OCI-LY1 (cell line): Measurements from ENCODE around the gene GMDS.

Experiments used
- CTCF ChIP-seq: fragments of 200-600 bp; sonication (generic), shearing (Covaris generic); IDR thresholded peaks from 2 replicates; pipeline ENCODE4 v1.5.1; 2017; ENCODE audit warnings: mild to moderate bottlenecking, antibody characterized with exemption, low read length, moderate library complexity, mixed read lengths
- EZH2 ChIP-seq: fragments of 200-600 bp; sonication (generic), shearing (Covaris generic); IDR thresholded peaks from 2 replicates; pipeline ENCODE4 v1.8.0; 2017; ENCODE audit warnings: borderline replicate concordance, mixed run types, mild to moderate bottlenecking, antibody characterized with exemption, low read length, moderate library complexity, mixed read lengths

GRCh38 chr6:1962201-1962600, 283.2 kb downstream of the GMDS start:
- TF ChIP-seq CTCF (no peak), EZH2 (no peak)
